Duodenal mucosa (tissue), 2 donors: ENCODE data around the gene IKZF3.
"Not testable (repeated sequence)": the region's sequence is repeated elsewhere in the genome, so short reads cannot be mapped to it uniquely, and the experiment has no call there.

Experiments
- H3K27ac ChIP-seq: one replicate; pipeline ENCODE4 v1.7.0; 2013; ENCODE audit warnings: low read depth, low read length
- H3K27me3 ChIP-seq, 2 donors: one replicate each; pipeline ENCODE4 v1.7.0; 2013; ENCODE audit warnings: low read length in 2 of 2, control low read depth in 1 of 2; ENCODE audit not compliant: insufficient read depth in 2 of 2, control insufficient read depth in 1 of 2
- H3K36me3 ChIP-seq, 2 donors: one replicate each; pipeline ENCODE4 v1.7.0; 2013; ENCODE audit warnings: low read length in 2 of 2, control low read depth in 1 of 2; ENCODE audit not compliant: insufficient read depth in 2 of 2, control insufficient read depth in 1 of 2
- H3K4me1 ChIP-seq, 2 donors: one replicate each; pipeline ENCODE4 v1.7.0; 2013; ENCODE audit warnings: low read length in 2 of 2, control low read depth in 1 of 2; ENCODE audit not compliant: insufficient read depth in 2 of 2, control insufficient read depth in 1 of 2
- H3K4me3 ChIP-seq, 2 donors: one replicate each; pipeline ENCODE4 v1.7.0; 2013; ENCODE audit warnings: low read length in 2 of 2, low read depth in 1 of 2
- H3K9ac ChIP-seq, 2 donors: one replicate each; pipeline ENCODE4 v1.7.0; 2013; ENCODE audit warnings: low read length in 2 of 2, low read depth in 1 of 2
- H3K9me3 ChIP-seq, 2 donors: one replicate each; pipeline ENCODE4 v1.7.0; 2013; ENCODE audit warnings: low read length in 2 of 2, control low read depth in 1 of 2; ENCODE audit not compliant: control insufficient read depth in 1 of 2

Gene IKZF3

DNA sequence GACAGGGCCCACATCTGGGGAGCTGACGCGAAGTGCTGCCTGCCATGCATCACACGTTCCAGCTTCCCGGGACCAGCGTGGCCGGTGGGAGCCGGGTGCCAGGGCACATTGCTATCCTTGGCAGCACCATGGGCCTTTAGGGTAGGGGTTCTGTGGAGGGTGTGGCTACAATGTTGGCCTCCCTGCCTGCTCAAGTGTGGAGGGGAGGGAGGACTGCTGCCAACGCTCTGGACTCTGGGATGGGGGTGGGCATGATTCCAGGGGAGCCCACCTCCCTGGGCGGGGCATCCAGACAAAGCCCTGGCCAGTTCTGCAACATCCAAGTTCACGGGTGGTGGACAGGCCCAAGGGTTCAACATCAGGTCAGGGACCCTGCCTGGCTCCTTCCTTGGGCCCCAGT, 112.5 kb downstream of the IKZF3 start:
- H3K27ac ChIP-seq = no peak overlapping the region
- no peaks in the 10 kb centered on the region for H3K27me3 ChIP-seq
- H3K36me3 ChIP-seq = peaks cover 0 to 5% of the 10 kb centered on the region in 2 donors
- H3K4me1 ChIP-seq = peaks cover 18 to 30% of the 10 kb centered on the region in 2 donors
- H3K9me3 ChIP-seq = no peaks in the 10 kb centered on the region
- H3K9ac ChIP-seq = no peak overlapping the region
- no peak overlapping the region for H3K4me3 ChIP-seq

DNA sequence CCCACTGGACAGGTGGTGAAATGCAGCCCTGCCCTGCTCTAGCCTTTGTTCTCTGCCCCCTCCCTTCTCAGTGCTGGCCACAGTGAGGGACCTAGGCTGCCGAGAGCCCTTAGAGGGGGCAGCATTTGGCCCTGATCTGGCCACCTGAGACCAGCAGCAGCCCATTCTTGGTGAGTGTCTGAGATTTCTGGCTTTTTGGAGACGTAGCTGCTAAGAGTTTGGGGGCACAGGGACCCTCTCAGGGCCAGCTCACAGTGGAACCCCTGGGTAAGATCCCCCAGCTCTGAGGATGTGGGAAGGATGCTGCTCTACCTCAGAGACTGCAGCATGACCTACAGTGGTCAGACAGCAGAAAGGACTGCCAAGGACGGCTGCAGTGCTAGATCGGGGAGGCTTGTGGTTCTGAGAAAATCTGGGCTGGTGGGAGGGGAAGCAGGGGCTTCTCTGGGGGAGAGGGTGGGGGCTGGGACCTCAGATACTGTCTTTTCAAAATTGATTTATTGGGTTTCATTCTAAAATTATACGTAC, 113.0 kb downstream of the IKZF3 start:
- Histone ChIP-seq H3K4me1 (peaks cover 18 to 25% of the 10 kb centered on the region in 2 donors), H3K4me3 (no peak overlapping the region), H3K9ac (no peak overlapping the region), H3K36me3 (peaks cover 0 to 5% of the 10 kb centered on the region in 2 donors), H3K27ac (no peak overlapping the region), H3K9me3 (no peaks in the 10 kb centered on the region), H3K27me3 (no peaks in the 10 kb centered on the region)

DNA sequence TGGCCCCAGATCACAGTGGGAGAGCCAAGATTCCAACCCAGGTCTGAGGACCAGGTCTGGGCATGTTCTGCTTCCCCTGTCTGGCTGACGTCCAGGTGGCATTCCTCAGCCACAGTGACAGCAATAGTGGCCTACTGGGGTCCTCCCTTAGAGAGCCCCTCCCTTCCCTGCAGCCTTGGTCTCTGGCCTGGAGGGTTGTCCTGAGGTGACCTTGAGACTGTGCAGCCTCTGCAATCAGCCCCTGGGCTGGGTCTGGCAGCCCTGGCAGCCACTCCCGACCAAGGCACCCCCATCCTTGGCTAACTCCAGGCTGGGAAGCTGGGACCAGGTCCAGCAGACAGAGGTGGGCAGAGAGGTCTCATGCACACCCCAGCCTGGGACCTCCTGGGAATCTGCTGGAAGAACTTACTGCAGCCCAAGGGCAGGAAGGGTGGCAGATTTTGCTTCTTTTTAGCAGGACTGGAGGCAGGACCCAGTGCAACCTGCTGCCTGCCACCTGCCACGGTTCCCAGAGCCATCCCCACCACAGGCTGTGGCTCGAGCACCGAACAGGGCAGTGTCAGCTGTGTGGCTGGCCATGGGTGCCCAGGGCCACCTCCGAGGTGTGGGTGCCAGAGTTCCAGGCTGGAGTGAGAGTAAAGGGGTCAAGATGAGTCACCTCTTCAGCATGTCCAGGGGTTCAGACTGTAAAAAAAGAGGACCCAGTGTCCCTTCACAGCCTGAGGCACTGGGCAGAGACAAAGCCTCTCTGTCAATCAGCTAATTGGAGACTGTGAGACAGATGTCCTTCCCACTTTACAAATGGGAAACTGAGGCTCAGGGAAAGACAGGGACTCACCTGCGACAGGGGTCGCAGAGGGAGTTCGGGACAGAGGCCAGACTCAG, 113.7 kb downstream of the IKZF3 start:
- H3K4me3 ChIP-seq = no peak overlapping the region
- peak overlapping the region in 1 of 2 donors; percentile 10 for H3K9ac ChIP-seq
- no peak overlapping the region for H3K27ac ChIP-seq
- H3K4me1 ChIP-seq = peaks cover 18 to 25% of the 10 kb centered on the region in 2 donors
- no peaks in the 10 kb centered on the region for H3K9me3 ChIP-seq
- peaks cover 0 to 5% of the 10 kb centered on the region in 2 donors for H3K36me3 ChIP-seq
- no peaks in the 10 kb centered on the region for H3K27me3 ChIP-seq

DNA sequence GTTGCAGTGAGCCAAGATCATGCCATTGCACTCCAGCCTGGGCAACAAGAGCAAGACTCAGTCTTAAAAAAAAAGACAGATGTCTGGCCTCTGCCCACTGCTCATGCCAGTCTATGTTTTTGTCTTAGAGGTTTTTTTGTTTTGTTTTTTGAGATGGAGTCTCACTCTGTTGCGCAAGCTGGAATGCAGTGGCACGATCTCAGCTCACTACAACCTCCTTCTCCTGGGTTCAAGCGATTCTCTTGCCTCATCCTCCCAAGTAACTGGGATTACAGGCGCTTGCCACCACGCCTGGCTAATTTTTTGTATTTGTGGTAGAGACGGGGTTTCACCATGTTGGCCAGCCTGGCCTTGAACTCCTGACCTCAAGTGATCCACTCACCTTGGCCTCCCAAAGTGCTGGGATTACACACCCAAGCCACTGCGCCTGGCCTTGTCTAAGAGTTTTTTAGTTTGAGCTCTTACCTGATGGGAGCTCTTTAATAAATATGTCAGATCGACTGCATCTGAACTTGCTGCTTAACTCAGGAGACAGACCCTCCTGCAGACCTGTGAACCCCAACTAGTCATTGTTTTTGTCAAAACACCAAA, 115.6 kb downstream of the IKZF3 start:
- not testable (repeated sequence) for H3K4me3 ChIP-seq, H3K27ac ChIP-seq, H3K9ac ChIP-seq, H3K27me3 ChIP-seq, H3K9me3 ChIP-seq
- H3K4me1 ChIP-seq = peaks cover 17 to 18% of the 10 kb centered on the region in 2 donors
- peaks cover 8 to 18% of the 10 kb centered on the region in 2 donors for H3K36me3 ChIP-seq

DNA sequence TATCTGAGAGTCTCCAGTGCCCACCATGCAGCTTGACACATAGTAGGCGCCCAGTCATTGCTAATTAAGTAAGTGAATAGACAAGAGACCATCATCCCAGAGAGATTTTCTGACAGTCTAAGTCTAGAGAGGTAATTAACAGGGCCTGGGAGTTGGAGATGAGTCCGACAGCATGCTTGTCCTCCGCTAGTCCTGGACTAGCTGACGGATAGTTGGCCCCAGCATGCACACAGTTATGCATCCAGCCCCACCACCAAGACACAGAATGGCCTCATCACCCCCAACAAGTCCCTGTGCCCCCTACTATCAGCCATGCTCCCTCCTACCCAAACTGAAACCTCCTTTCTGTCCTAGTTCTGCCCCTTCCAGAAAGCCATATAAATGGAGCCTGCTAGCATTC, 116.4 kb downstream of the IKZF3 start:
- Histone ChIP-seq H3K4me1 (peaks cover 10 to 11% of the 10 kb centered on the region in 2 donors), H3K27ac (no peak overlapping the region), H3K27me3 (peaks cover 0 to 3% of the 10 kb centered on the region in 2 donors), H3K9me3 (no peaks in the 10 kb centered on the region), H3K4me3 (no peak overlapping the region), H3K36me3 (peaks cover 8 to 26% of the 10 kb centered on the region in 2 donors), H3K9ac (no peak overlapping the region)

DNA sequence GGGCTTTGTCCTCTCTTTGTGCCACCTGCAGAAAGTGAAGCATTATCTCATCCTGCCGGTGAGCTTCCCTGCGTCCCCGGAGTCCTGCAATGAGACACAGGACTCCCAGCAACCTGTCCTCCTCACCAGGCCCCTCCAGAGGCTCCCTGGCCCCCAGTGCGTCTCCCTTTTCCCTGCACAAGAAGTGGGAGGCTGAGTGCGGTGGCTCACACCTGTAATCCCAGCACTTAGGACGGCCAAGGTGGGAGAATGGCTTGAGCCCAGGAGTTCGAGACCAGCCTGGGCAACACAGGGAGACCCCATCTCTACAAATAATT, 118.0 kb downstream of the IKZF3 start:
- Histone ChIP-seq H3K36me3 (peaks cover 13 to 28% of the 10 kb centered on the region in 2 donors), H3K4me3 (no peak overlapping the region), H3K27ac (no peak overlapping the region), H3K9me3 (no peaks in the 10 kb centered on the region), H3K27me3 (peaks cover 0 to 4% of the 10 kb centered on the region in 2 donors), H3K4me1 (peaks cover 10 to 13% of the 10 kb centered on the region in 2 donors), H3K9ac (no peak overlapping the region)

DNA sequence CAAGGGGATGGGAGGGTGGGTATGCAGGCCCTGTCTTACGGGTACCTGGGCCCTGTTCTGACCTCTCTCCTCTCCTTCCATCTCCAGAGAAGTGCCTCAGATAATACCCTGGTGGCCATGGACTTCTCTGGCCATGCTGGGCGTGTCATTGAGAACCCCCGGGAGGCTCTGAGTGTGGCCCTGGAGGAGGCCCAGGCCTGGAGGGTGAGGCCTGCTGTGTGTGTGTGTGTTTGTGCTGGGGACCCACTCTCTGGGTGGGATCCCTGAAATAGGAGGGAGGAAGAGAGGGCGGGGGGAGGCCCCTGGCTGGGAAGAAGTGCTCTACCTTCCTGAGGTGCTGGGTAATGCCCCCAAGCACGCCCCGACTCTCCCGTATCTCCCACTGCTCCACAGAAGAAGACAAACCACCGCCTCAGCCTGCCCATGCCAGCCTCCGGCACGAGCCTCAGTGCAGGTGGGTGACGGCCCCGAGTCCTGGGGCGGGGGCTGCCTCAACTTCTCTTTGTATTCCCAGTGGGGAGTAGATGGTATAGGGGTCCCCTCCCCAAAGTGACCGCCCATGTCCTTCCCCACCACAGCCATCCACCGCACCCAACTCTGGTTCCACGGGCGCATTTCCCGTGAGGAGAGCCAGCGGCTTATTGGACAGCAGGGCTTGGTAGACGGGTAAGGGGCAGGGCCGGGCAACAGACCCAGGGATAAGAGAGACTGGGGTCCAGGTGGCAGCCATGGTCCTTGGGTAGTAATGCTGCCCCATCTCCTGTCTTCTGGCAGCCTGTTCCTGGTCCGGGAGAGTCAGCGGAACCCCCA, 118.6 kb downstream of the IKZF3 start:
- Histone ChIP-seq H3K4me1 (peaks cover 10 to 14% of the 10 kb centered on the region in 2 donors), H3K36me3 (peaks cover 13 to 28% of the 10 kb centered on the region in 2 donors), H3K27ac (no peak overlapping the region), H3K4me3 (no peak overlapping the region), H3K27me3 (peaks cover 0 to 4% of the 10 kb centered on the region in 2 donors), H3K9me3 (no peaks in the 10 kb centered on the region), H3K9ac (no peak overlapping the region)

DNA sequence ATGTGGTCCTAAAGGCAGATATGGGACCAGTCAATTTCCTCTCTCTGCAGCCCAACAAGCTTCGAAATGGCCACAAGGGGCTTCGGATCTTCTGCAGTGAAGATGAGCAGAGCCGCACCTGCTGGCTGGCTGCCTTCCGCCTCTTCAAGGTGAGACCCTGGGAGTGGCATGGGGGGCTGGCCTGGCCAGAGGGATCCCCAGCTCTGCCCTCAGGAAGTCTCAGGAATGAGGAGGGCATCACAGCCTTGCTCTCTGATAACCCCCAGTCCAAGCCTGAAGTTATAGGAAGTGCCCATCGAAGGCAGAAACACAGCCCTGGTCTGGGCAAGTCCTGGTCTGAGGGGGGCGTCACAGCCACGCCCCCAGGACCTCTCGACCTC, 119.3 kb downstream of the IKZF3 start:
- Histone ChIP-seq H3K9me3 (no peaks in the 10 kb centered on the region), H3K36me3 (peaks cover 13 to 28% of the 10 kb centered on the region in 2 donors), H3K4me1 (peaks cover 5 to 12% of the 10 kb centered on the region in 2 donors), H3K4me3 (no peak overlapping the region), H3K27ac (no peak overlapping the region), H3K9ac (no peak overlapping the region), H3K27me3 (peaks cover 0 to 4% of the 10 kb centered on the region in 2 donors)

DNA sequence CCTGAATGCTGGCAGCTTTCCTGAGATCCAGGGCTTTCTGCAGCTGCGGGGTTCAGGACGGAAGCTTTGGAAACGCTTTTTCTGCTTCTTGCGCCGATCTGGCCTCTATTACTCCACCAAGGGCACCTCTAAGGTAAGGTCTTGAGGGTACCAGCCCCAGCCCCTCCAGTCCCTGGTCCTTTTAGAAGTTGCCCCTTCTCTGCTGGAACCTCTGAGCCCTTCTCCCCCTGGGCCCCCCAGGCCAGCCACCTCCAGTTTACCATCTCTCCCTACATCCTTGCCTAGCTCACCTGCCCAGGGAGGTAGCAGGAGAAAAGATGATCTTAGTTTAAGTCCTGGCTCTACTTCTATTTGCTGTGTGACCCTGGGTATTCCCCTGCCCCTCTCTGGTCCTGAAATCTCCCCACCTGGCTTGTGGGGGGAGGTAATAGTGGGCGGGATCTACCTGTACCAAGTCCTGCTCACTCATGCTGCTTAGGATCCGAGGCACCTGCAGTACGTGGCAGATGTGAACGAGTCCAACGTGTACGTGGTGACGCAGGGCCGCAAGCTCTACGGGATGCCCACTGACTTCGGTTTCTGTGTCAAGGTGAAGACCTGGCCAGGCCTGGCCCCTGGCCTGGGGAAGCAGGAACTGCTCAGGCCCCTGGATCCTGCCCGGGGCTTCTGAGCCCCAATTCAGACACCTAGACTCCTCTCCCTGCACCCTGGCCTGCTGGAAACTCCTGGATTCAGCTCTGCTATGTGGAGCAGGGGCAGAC, 119.9 kb downstream of the IKZF3 start:
- H3K9me3 ChIP-seq = no peaks in the 10 kb centered on the region
- H3K36me3 ChIP-seq = peaks cover 13 to 28% of the 10 kb centered on the region in 2 donors
- no peak overlapping the region for H3K9ac ChIP-seq
- H3K27ac ChIP-seq = no peak overlapping the region
- H3K27me3 ChIP-seq = peaks cover 0 to 4% of the 10 kb centered on the region in 2 donors
- H3K4me3 ChIP-seq = no peak overlapping the region
- peaks cover 5 to 12% of the 10 kb centered on the region in 2 donors for H3K4me1 ChIP-seq
